A673 (cell line): ENCODE data around the gene TMC1. TPM values are rescaled to one million over a fixed set of nuclear protein-coding genes. Genes with fewer than 3 reads are reported as not detected.
A peak's percentile ranks its signal among the peaks of the same experiment; 100 is the strongest.

Experiments
- BruUV-seq: library from RNA; stranded (reverse); fragments of 400-500 nt; replicated peaks from 2 replicates; lab custom pipeline; 2021; lab: Mats Ljungman, UMichigan
- CTCF ChIA-PET: fragments of 300-600 bp; sonication (Branson Sonifier 250); formaldehyde crosslinking; loops from one replicate; lab custom pipeline; 2022; ENCODE audit warnings: antibody characterized with exemption; lab: Charles Lee
- POLR2A ChIA-PET: fragments of 300-600 bp; sonication (Branson Sonifier 250); formaldehyde crosslinking; loops from one replicate; lab custom pipeline; 2022; ENCODE audit warnings: antibody characterized with exemption; ENCODE audit not compliant: low non-redundant PET; lab: Charles Lee
- DNase-seq: peaks from one replicate; pipeline ENCODE4 v3.0.0-alpha.2; 2015; ENCODE audit warnings: low spot score
- H3K27ac ChIP-seq: fragments of 200-600 bp; sonication (generic); 2 replicates; pipeline ENCODE4 v1.5.1; 2016; ENCODE audit warnings: mixed run types, low read depth, mild to moderate bottlenecking, mixed read lengths, antibody characterized with exemption, low read length; ENCODE audit not compliant: poor library complexity, severe bottlenecking
- H3K27me3 ChIP-seq: fragments of 200-600 bp; sonication (generic); replicated peaks from 2 replicates; pipeline ENCODE4 v1.6.1; 2017; ENCODE audit warnings: mixed run types, low read depth, mild to moderate bottlenecking, mixed read lengths, antibody characterized with exemption, low read length; ENCODE audit not compliant: insufficient read depth, poor library complexity
- H3K36me3 ChIP-seq: fragments of 200-600 bp; sonication (generic); 2 replicates; pipeline ENCODE4 v1.6.1; 2016; ENCODE audit warnings: mixed run types, mild to moderate bottlenecking, mixed read lengths, antibody characterized with exemption, low read length; ENCODE audit not compliant: insufficient read depth, poor library complexity, severe bottlenecking
- H3K4me1 ChIP-seq: fragments of 200-600 bp; sonication (generic); 2 replicates; pipeline ENCODE4 v1.6.1; 2017; ENCODE audit warnings: mixed run types, mild to moderate bottlenecking, mixed read lengths, antibody characterized with exemption, low read length; ENCODE audit not compliant: insufficient read depth, poor library complexity, severe bottlenecking
- H3K4me3 ChIP-seq: fragments of 200-600 bp; sonication (generic); 2 replicates; pipeline ENCODE4 v1.5.1; 2016; ENCODE audit warnings: low read depth, mixed run types, mild to moderate bottlenecking, mixed read lengths, low read length; ENCODE audit not compliant: poor library complexity, severe bottlenecking
- H3K9me3 ChIP-seq: fragments of 200-600 bp; sonication (generic); 2 replicates; pipeline ENCODE4 v1.6.1; 2016; ENCODE audit warnings: mixed run types, low read depth, mild to moderate bottlenecking, mixed read lengths, antibody characterized with exemption, low read length; ENCODE audit not compliant: poor library complexity, severe bottlenecking
- EZH2 ChIP-seq: fragments of 200-600 bp; sonication (generic); IDR thresholded peaks from 2 replicates; pipeline ENCODE4 v1.6.1; 2017; ENCODE audit warnings: borderline replicate concordance, low read depth, mild to moderate bottlenecking, mixed read lengths, antibody characterized with exemption, low read length; ENCODE audit not compliant: poor library complexity, severe bottlenecking
- intact Hi-C: fragments of 100-400 bp; cut with micrococcal nuclease; formaldehyde crosslinking; loops from one replicate; pipeline ENCODE4 v1.10.0; 2022; ENCODE audit not compliant: unreplicated experiment
- total RNA-seq: library from RNA; stranded (reverse); gene quantifications from 2 replicates; pipeline ENCODE4 v1.2.3, GENCODE V29; 2021
- TF ChIP-seq, protein P1 (sequence below): fragments of 300-800, 200-600 bp; sonication (generic); conservative IDR thresholded peaks from 2 replicates; pipeline ENCODE4 v1.5.1; 2017; ENCODE audit warnings: low read depth, mild to moderate bottlenecking, antibody characterized with exemption, low read length, moderate library complexity, mixed read lengths

TMC1 gene
- total RNA-seq, 1 experiment from 2014 or later, result 0.75 TPM

DNA sequence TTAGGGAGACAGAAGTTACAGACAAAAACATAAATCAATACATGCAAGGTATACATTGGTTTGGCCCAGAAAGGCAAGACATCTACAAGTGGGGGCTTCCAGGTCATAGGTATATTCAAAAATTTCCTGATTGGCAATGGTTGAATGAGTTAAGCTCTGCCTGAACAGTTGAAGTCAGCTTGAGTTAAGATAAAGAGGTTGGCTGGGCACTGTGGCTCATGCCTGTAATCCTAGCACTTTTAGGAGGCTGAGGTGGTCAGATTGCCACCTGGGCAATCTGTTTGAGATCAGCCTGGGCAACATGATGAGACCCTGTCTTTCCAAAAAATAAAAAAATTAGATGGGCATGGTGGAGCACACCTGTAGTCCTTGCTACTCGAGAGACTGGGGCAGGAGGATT, 16.3 kb downstream of the TMC1 start:
- H3K27ac ChIP-seq, result no peak overlapping the region
- no peaks in the 10 kb centered on the region for H3K36me3 ChIP-seq
- no peak for DNase-seq
- intact Hi-C loops, result no loop called here
- peaks cover 8% of the 10 kb centered on the region for H3K4me1 ChIP-seq
- ChIA-PET CTCF (no interaction called here), POLR2A (no interaction called here)
- no peaks in the 10 kb centered on the region for H3K9me3 ChIP-seq
- TF ChIP-seq, protein P1, sequence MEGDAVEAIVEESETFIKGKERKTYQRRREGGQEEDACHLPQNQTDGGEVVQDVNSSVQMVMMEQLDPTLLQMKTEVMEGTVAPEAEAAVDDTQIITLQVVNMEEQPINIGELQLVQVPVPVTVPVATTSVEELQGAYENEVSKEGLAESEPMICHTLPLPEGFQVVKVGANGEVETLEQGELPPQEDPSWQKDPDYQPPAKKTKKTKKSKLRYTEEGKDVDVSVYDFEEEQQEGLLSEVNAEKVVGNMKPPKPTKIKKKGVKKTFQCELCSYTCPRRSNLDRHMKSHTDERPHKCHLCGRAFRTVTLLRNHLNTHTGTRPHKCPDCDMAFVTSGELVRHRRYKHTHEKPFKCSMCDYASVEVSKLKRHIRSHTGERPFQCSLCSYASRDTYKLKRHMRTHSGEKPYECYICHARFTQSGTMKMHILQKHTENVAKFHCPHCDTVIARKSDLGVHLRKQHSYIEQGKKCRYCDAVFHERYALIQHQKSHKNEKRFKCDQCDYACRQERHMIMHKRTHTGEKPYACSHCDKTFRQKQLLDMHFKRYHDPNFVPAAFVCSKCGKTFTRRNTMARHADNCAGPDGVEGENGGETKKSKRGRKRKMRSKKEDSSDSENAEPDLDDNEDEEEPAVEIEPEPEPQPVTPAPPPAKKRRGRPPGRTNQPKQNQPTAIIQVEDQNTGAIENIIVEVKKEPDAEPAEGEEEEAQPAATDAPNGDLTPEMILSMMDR, result no peak
- TF ChIP-seq EZH2, result no peak
- no peaks in the 10 kb centered on the region for H3K27me3 ChIP-seq
- no TSS peak for BruUV-seq
- H3K4me3 ChIP-seq, result no peak overlapping the region

DNA sequence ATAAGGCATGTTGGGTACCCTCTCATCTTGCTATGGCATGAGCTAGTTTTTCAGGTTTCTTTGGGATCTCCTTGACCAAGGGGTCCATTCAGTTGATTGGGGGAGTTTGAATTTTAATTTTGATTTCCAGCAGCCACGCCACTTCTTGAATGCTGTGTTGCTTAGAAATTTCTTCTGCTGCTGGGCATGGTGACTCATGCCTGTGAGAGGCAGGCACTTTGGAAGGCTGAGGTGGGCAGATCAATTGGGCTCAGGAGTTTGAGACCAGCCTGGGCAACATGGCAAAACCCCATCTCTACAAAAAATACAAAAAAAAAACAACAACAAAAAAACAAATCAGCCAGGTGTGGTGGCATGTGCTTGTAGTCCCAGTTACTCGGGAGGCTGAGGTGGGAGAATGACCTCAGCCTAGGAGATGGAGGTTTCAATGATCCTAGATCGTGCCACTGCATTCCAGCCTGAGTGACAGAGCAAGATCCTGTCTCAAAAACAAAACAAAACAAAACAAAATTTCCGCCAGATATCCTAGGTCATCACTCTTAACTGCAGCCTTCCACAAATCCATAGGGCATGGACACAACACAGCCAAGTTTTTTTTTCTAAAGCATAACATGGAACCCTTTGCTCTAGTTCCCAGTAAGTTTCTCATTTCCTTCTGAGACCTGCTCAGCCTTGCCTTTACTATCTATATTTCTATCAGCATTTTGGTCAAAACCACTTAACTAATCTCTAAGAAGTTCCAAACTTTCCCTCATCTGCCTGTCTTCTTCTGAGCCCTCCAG, 17.7 kb downstream of the TMC1 start:
- Histone ChIP-seq H3K9me3 (no peaks in the 10 kb centered on the region), H3K4me3 (no peak overlapping the region), H3K4me1 (peaks cover 8% of the 10 kb centered on the region), H3K27me3 (no peaks in the 10 kb centered on the region), H3K36me3 (no peaks in the 10 kb centered on the region), H3K27ac (no peak overlapping the region)
- ChIA-PET CTCF (no interaction called here), POLR2A (no interaction called here)
- TF ChIP-seq EZH2, result no peak
- TF ChIP-seq, protein P1, result no peak
- no peak for DNase-seq
- intact Hi-C loops, result no loop called here
- BruUV-seq, result no TSS peak

DNA sequence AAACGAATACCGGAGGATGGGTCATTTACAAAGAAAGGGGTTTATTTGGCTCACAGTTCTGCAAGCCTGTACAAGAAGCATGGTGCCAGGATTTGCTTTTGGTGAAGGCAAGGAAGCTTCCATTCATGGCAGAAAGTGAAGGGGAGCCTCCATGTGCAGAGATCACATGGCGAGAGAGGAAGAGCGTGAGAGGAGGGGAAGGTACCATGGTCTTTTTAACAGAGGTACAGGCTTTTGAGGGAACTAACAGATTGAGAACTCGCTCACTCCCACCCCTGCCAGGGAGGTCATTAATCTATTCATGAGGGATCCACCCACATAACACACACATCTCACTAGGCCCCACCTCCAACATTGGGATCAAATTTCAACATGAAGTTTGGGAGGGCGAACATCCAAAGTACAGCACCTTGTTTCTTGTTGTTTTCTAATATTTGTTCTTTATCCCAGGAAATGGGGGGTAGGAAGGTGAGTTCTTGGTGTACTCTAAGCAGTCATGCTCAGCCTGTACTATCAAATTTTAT, 18.5 kb downstream of the TMC1 start:
- H3K36me3 ChIP-seq, result no peaks in the 10 kb centered on the region
- no peak overlapping the region for H3K4me3 ChIP-seq
- intact Hi-C loops, result no loop called here
- no peak for TF ChIP-seq EZH2
- TF ChIP-seq, protein P1, result no peak
- ChIA-PET CTCF (no interaction called here), POLR2A (no interaction called here)
- no TSS peak for BruUV-seq
- no peaks in the 10 kb centered on the region for H3K9me3 ChIP-seq
- peak; percentile 67 for DNase-seq
- no peaks in the 10 kb centered on the region for H3K27me3 ChIP-seq
- peaks cover 8% of the 10 kb centered on the region for H3K4me1 ChIP-seq
- H3K27ac ChIP-seq, result no peak overlapping the region
